ENCODE data around the gene CACTIN.

The CACTIN gene

DNA sequence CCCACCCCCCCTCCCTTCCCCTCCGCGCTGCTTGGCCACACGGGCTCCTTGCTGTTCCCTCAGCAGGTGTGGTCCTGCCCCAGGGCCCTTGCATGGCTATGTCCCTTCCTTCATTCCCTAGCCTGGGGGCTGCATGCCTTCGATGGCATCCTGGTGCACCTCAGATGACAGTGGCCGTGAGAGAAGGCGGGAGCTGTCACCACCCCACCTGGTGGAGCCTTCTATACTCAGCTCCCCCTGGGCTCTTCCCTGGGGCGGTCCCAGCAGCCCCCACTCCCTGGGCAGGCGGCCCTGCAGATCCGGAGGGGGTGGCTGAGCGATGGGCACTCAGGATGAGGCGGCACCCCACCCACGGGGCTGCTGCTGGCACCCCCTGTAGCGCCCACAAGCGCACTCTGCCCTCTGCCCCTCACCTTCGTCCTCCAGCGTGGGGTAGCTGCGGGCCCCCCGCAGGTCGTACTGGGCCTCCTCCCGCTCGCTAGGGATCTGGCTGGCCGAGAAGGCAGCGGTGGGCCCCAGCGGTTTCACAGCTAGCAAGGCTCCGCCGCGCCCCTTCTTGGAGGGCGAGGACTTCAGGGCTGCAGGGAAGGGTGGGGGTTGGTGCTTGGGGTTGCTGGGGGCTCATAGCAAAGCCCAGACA lies 17.2 kb upstream of the CACTIN start:
- TF ChIP-seq, protein P1, sequence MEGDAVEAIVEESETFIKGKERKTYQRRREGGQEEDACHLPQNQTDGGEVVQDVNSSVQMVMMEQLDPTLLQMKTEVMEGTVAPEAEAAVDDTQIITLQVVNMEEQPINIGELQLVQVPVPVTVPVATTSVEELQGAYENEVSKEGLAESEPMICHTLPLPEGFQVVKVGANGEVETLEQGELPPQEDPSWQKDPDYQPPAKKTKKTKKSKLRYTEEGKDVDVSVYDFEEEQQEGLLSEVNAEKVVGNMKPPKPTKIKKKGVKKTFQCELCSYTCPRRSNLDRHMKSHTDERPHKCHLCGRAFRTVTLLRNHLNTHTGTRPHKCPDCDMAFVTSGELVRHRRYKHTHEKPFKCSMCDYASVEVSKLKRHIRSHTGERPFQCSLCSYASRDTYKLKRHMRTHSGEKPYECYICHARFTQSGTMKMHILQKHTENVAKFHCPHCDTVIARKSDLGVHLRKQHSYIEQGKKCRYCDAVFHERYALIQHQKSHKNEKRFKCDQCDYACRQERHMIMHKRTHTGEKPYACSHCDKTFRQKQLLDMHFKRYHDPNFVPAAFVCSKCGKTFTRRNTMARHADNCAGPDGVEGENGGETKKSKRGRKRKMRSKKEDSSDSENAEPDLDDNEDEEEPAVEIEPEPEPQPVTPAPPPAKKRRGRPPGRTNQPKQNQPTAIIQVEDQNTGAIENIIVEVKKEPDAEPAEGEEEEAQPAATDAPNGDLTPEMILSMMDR (conservative IDR thresholded peaks at IDR 0.05; ENCODE audit: low read depth, low read length): no peak
- no peak for DNase-seq (ENCODE audit: low read depth)
- H3K4me3 ChIP-seq (ENCODE audit: low read depth, low read length): no peak overlapping the region

DNA sequence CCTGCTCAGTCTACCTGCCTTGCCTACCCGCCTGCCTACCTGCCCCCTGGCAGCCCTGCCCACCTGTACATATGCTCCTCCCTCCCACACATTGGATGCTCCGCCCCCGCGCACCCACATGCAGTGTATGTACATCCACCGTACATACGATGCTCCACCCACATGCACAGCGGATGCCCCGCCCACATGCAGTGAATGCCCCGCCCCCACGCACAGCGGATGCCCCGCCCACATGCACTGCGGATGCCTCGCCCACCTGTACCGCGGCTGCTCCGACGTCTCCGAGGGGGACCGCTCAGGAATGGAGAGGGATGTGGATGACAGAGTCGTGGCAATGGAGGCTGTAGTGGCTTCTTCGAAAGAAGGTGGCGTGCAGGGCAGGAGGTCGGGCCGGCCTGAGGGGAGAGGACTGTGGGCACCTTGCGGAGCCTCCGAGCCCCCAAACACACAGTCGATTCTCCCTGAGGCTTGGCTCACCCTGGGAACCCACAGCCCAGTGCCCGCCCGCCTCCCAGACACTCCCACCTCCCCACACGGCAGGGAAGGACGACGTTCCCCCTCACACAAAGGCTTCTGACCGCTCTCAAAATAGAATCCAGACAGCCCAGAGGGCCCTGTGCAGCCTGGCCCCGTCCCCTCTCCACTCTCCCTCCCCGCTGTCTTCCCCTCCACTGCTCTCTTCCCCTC lies 16.5 kb upstream of the CACTIN start:
- no peak overlapping the region for H3K4me3 ChIP-seq (ENCODE audit: low read depth, low read length)
- DNase-seq (ENCODE audit: low read depth): no peak
- TF ChIP-seq, protein P1 (conservative IDR thresholded peaks at IDR 0.05; ENCODE audit: low read depth, low read length): no peak

DNA sequence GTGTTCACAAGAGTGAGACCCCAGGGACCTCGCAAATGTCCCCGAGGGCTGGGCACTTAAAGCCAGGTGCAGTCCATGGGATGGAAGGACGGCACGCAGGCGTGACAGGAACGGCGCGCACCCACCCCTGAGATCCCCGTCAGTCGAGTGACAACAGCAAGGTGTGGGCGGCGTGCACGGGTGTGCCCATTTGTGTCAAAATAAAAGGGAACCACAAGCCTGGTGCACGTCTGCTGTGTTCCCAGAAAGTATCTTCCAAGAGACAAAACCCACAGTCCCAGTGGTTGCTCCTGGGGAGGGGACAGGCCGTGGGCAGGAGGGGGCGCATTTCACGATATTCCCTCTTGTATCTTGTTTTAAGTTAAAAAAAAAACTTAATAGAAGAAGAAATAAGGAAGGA lies 15.7 kb upstream of the CACTIN start:
- TF ChIP-seq, protein P1 (conservative IDR thresholded peaks at IDR 0.05; ENCODE audit: low read depth, low read length): no peak
- no peak overlapping the region for H3K4me3 ChIP-seq (ENCODE audit: low read depth, low read length)
- no peak for DNase-seq (ENCODE audit: low read depth)

DNA sequence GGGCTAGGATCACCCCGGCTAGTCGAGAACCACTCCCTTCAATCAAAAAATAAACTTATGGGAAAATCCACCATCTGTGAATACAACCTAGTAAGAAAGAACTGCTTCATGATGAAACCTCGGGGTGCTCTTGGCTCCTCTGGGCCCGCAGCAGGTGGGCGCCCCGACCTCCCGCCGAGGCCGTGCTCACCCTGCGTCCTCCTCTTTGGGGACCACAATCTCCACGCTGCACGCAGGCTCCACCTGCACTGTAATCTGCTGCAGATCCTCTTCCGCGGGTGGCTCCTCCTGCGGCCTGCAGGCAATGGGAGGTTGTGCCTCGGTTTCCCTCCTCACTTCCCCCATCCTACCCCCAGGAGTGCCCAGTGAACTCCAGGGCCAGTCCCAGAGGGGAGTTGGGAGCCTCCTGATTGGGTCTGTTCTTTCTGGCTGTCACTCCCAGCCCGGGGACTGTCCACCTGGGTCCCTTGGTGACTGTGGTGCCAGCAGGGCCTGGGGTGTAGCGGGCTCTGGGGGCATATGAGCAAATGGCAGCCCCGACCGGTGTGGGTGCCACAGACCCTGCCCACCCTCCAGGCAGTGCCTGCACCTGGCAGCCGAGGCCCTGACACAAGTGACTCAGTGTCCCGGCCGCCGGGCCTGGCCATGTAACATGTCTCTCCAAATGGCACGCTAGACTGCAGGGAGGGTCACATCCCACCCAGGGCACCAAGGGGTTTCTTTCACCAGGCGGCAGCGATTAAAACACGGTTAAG lies 15.1 kb upstream of the CACTIN start:
- no peak for DNase-seq (ENCODE audit: low read depth)
- H3K4me3 ChIP-seq (ENCODE audit: low read depth, low read length): no peak overlapping the region
- TF ChIP-seq, protein P1 (conservative IDR thresholded peaks at IDR 0.05; ENCODE audit: low read depth, low read length): no peak

DNA sequence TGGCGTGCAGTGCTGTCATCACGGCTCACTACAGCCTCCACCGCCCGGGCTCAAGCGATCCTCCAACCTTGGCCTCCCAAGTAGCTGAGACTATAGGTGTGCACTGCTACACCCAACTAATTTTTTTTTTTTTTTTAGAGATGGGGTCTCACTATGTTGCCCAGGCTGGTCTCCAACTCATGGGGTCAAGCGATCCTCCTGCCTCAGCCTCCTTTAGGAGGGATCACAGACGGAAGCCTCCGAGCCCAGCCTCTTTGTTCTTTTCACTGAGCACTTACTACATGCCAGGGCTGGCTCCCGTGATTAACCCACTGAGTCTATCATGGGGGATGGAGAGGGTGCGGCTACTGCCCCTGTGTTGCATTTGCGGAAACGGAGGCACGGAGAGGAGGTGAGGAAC lies 12.9 kb upstream of the CACTIN start:
- H3K4me3 ChIP-seq (ENCODE audit: low read depth, low read length): no peak overlapping the region
- TF ChIP-seq, protein P1 (conservative IDR thresholded peaks at IDR 0.05; ENCODE audit: low read depth, low read length): no peak
- no peak for DNase-seq (ENCODE audit: low read depth)

DNA sequence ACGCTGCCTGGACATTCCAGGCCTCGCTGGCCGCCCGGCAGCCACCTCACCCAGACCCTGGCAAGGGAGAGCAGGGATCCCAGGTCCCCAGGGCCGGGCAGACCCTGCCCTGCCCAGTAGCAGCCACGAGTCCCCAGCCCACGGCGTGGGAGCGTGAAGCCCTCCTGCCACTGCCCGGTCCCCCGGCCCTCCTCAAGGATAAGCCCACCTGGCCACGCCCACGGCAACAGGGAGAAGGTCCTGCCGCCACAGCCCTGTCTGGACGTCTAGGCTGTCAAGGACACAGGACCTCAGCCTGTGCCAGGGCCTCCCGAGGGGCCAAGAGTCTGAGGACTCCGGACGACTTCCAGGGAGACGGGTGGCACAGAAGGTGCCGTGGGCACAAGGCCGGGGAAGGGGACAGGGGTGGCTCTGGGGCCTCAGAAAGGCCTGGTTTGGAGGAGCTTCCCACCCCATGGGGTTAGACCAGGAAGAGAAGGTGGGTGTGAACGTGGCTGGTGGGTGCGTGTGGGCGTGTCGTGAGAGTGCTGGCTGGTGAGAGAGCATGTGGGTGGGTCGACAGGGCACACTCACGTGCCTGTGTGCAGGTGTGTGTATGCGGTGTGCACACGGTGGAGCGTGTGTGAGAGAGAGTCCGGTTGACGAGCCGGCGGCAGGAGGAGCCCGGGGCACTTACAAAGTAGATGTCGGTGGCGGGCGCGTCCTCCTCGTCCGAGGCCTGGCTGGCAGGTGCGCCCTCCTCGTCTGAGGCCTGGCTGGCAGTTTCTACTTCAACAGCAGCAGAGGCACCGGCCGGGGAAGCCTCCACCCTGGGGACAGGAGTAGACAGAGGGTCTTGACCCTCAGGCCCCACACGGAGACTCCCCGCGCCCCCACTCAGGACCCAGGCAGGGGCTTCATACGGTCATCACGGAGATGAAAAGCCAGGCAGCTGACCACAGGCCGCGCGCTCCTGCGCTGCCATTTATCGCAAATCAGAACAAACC lies 11.9 kb upstream of the CACTIN start:
- no peak for DNase-seq (ENCODE audit: low read depth)
- H3K4me3 ChIP-seq (ENCODE audit: low read depth, low read length): no peak overlapping the region
- TF ChIP-seq, protein P1 (conservative IDR thresholded peaks at IDR 0.05; ENCODE audit: low read depth, low read length): no peak

All from choroid plexus epithelial cell (primary cell).